Measurements from ENCODE around the gene SKI.

SKI gene

GRCh38 chr1:2308844-2309243 lies 80.7 kb downstream of the SKI start:
- Histone ChIP-seq H3K27ac (no peak overlapping the region), H3K4me1 (peaks cover 14 to 47% (median 39%) of the 10 kb centered on the region in 4 donors), H3K27me3 (no peaks in the 10 kb centered on the region), H3K4me3 (no peak overlapping the region), H3K36me3 (peaks cover 48 to 59% (median 55%) of the 10 kb centered on the region in 3 donors), H3K9me3 (no peaks in the 10 kb centered on the region)
- DNase-seq, result no peak
- intact Hi-C loops (cut with DNase I; ENCODE audit: low total_unique reads), result no loop called here
- no peak for TF ChIP-seq CTCF (IDR thresholded peaks at IDR 0.05)

DNA sequence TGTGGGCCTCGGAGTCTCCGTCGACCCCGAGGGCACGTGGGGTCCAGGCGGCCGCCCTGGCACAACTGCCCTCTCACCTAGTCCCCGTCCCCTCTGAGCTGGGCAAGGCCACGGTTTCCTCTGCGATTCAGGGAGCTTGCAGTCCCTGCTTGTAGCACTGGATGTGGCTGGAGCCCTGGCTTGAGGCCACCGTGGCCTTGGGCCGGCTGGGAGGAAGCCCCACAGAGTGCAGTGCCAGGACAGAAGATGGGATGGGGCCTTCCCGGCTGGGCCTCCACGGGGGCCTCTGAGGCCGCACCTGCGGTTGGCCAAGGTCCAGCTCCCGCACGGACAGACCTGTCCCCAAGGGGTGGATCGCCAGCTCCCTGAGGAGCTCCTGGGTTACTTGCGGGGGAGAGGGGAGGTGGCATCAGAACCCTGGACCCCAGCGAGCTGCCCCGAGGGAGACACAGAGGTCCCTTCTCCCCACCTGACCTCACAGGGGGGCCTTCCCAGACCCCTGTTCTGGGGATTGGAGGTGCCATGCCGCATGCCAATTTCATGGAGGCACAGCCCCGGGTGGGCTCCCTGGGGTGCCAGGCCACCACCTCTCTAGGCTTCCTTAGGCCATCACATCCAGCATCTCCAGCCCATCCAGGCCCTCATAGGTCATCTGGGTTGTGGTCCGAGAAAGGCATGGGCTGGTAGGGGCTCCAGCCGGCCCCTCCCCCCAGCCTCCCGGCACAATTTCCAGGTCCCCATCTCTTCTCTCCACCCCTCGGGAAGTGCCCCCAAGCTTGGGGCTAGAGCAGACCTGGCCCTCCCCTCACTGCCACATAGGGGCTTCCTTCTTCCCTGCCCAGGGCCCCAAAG lies 82.4 kb downstream of the SKI start:
- Histone ChIP-seq H3K36me3 (peaks cover 33 to 42% (median 38%) of the 10 kb centered on the region in 3 donors), H3K27ac (peak overlapping the region; percentile 90 to 93), H3K9me3 (no peaks in the 10 kb centered on the region), H3K4me3 (no peak overlapping the region), H3K4me1 (peaks cover 21 to 57% (median 54%) of the 10 kb centered on the region in 4 donors), H3K27me3 (no peaks in the 10 kb centered on the region)
- intact Hi-C loops (cut with DNase I; ENCODE audit: low total_unique reads), result loop anchor here (5.0 to 10.0 kb wide), 3 partner anchors 74 to 106 kb away; no protein-coding TSS in a partner anchor
- TF ChIP-seq CTCF (IDR thresholded peaks at IDR 0.05), result no peak
- no peak for DNase-seq

GRCh38 chr1:2311184-2312032 lies 83.3 kb downstream of the SKI start:
- H3K27me3 ChIP-seq, result no peaks in the 10 kb centered on the region
- H3K36me3 ChIP-seq, result peaks cover 26 to 33% (median 30%) of the 10 kb centered on the region in 3 donors
- intact Hi-C loops (cut with DNase I; ENCODE audit: low total_unique reads), result loop anchor here (5.0 to 10.0 kb wide), 3 partner anchors 73 to 107 kb away; no protein-coding TSS in a partner anchor
- peak; percentile 72 to 90 for DNase-seq
- peak overlapping the region; percentile 90 to 93 for H3K27ac ChIP-seq
- peaks cover 21 to 65% (median 62%) of the 10 kb centered on the region in 4 donors for H3K4me1 ChIP-seq
- no peak overlapping the region for H3K4me3 ChIP-seq
- peak; percentile 38 to 47 for TF ChIP-seq CTCF (IDR thresholded peaks at IDR 0.05)
- no peaks in the 10 kb centered on the region for H3K9me3 ChIP-seq

- Histone ChIP-seq H3K4me1 (peaks cover 21 to 73% (median 68%) of the 10 kb centered on the region in 4 donors), H3K4me3 (no peak overlapping the region), H3K27ac (peak overlapping the region; percentile 90 to 93), H3K36me3 (peaks cover 19 to 26% (median 22%) of the 10 kb centered on the region in 3 donors), H3K9me3 (no peaks in the 10 kb centered on the region), H3K27me3 (no peaks in the 10 kb centered on the region)
- intact Hi-C loops (cut with DNase I; ENCODE audit: low total_unique reads), result loop anchor here (5.0 to 10.0 kb wide), 3 partner anchors 73 to 107 kb away; no protein-coding TSS in a partner anchor
- no peak for TF ChIP-seq CTCF (IDR thresholded peaks at IDR 0.05)
- DNase-seq, result no peak
These were observed 84.0 kb downstream of the SKI start for GRCh38 chr1:2312160-2312514.

DNA sequence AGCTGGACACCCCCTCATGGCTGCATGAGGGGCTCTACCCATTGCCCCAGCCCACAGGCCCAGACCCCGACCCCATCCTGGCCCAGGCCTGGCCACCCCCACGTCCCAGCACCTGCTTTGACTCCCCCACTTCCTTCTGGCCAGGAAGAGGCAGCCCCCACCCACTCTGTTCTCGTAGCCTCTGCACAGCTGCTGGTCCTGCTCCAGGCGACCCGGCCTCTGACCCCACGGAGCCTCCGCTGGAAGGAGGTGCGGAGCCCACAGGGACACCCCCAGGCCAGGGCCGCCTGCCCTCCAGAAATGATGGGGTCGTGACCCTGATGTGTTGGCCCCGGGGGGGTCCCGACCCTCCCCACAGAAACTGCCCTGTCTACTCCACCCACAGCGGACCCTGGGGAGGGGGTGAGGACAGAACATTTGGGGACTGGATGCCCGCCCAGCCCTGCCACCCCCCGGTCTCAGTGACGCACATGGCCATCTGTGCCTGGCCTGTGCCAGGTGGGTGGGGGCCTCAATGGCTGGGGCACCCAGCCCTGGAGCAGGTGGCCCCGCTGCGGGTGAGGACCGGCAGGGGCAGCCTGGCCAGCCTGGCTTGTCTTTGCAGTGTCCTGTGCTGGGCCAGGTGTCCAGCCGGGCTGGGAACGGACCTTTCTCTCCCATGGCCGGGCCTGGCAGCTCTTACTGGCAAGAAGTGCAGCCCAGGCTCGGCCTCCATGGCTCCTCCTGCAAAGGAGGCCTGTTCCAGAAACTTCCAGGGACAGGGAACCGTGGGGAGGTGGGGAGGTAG lies 84.6 kb downstream of the SKI start:
- intact Hi-C loops (cut with DNase I; ENCODE audit: low total_unique reads), result loop anchor here (5.0 to 10.0 kb wide), 3 partner anchors 72 to 108 kb away; no protein-coding TSS in a partner anchor
- Histone ChIP-seq H3K36me3 (peaks cover 14 to 20% (median 16%) of the 10 kb centered on the region in 3 donors), H3K4me3 (no peak overlapping the region), H3K27me3 (no peaks in the 10 kb centered on the region), H3K27ac (peak overlapping the region; percentile 90 to 93), H3K4me1 (peaks cover 21 to 78% (median 72%) of the 10 kb centered on the region in 4 donors), H3K9me3 (no peaks in the 10 kb centered on the region)
- DNase-seq, result peak; percentile 62 to 92
- no peak for TF ChIP-seq CTCF (IDR thresholded peaks at IDR 0.05)

Data from tibial artery (tissue), 4 donors.